ENCODE measurements around the gene DAP.

DNA sequence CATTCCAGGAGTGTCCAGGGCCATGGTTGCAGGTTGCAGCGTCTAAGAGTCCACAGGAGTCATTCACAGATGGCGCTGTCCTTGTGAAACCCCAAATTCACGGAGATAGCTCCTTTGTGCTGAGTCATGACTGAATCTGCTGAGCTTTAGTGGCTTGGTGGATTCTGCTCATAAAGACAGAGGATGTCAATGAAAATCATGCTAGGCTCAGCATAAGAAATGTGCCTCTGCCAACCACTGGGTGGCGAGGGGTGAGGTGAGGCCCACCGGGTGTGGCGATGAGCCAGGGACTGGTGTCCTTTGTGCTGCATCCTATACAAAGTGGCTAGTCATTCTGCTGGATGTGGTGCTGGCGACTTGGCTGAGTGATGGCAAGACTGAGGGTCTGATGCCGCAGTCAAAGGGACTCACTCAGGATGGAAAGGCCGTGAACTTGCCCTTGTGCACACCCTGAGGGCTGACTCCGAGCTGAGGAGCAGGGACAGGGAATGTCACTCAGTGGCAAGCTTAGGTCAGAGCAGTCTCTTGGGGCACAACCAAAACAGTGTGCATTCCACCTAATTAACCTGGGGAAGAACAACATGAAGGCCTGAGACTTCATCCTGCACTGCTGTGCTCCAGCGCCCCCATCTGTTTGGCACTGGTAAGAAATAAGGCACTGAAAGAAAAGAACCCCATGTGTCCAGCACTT, 71.5 kb downstream of the DAP start:
- TF ChIP-seq, protein P1, sequence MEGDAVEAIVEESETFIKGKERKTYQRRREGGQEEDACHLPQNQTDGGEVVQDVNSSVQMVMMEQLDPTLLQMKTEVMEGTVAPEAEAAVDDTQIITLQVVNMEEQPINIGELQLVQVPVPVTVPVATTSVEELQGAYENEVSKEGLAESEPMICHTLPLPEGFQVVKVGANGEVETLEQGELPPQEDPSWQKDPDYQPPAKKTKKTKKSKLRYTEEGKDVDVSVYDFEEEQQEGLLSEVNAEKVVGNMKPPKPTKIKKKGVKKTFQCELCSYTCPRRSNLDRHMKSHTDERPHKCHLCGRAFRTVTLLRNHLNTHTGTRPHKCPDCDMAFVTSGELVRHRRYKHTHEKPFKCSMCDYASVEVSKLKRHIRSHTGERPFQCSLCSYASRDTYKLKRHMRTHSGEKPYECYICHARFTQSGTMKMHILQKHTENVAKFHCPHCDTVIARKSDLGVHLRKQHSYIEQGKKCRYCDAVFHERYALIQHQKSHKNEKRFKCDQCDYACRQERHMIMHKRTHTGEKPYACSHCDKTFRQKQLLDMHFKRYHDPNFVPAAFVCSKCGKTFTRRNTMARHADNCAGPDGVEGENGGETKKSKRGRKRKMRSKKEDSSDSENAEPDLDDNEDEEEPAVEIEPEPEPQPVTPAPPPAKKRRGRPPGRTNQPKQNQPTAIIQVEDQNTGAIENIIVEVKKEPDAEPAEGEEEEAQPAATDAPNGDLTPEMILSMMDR (IDR thresholded peaks at IDR 0.05 in 8 of 11, conservative IDR thresholded peaks at IDR 0.05 in 3 of 11): peak in 5 of 11 experiments; percentile 17 to 29 (median 20)
- TF ChIP-seq POLR2AphosphoS5 (IDR thresholded peaks at IDR 0.05): peak in 1 of 3 donors; percentile 15

All from spleen (tissue), 7 donors.